SKM-1 (cell line): Measurements from ENCODE around the gene CPNE7.
"Not testable (repeated sequence)": the region's sequence is repeated elsewhere in the genome, so short reads cannot be mapped to it uniquely, and the experiment has no call there.

Source experiments
- DNase-seq: peaks from one replicate; lab custom pipeline; 2025; ENCODE audit not compliant: unreplicated experiment; lab: John Stamatoyannopoulos, UW

Gene CPNE7

GRCh38 chr16:89565506-89566372, 9.8 kb upstream of the CPNE7 start:
- peak; percentile 50 for DNase-seq

- DNase-seq = no peak
These were observed 7.6 kb upstream of the CPNE7 start for GRCh38 chr16:89567656-89568594.

- no peak for DNase-seq
These were observed 5.8 kb upstream of the CPNE7 start for GRCh38 chr16:89569506-89570341.

GRCh38 chr16:89570342-89570923, 5.1 kb upstream of the CPNE7 start:
- no peak for DNase-seq

- not testable (repeated sequence) for DNase-seq
These were observed 4.5 kb upstream of the CPNE7 start for GRCh38 chr16:89570983-89571598.

GRCh38 chr16:89571636-89572035, 3.9 kb upstream of the CPNE7 start:
- no peak for DNase-seq

- DNase-seq = no peak
These were observed 3.5 kb upstream of the CPNE7 start for GRCh38 chr16:89572073-89572484.

GRCh38 chr16:89572485-89573205, 2.9 kb upstream of the CPNE7 start:
- DNase-seq = no peak

- no peak for DNase-seq
These were observed 1.5 kb upstream of the CPNE7 start for GRCh38 chr16:89573826-89574680.

- peak; percentile 68 for DNase-seq
These were observed 794 bp upstream of the CPNE7 start for GRCh38 chr16:89574681-89575246.

- DNase-seq = no peak
These were observed 846 bp downstream of the CPNE7 start for GRCh38 chr16:89576153-89577054.

GRCh38 chr16:89577055-89577759, 1.6 kb downstream of the CPNE7 start:
- DNase-seq = no peak

- no peak for DNase-seq
These were observed 3.8 kb downstream of the CPNE7 start for GRCh38 chr16:89579351-89579750.

- no peak for DNase-seq
These were observed 5.6 kb downstream of the CPNE7 start for GRCh38 chr16:89581045-89581695.

GRCh38 chr16:89581861-89582563, 6.5 kb downstream of the CPNE7 start:
- no peak for DNase-seq
